ENCODE data around the gene H6PD.

The H6PD gene

DNA sequence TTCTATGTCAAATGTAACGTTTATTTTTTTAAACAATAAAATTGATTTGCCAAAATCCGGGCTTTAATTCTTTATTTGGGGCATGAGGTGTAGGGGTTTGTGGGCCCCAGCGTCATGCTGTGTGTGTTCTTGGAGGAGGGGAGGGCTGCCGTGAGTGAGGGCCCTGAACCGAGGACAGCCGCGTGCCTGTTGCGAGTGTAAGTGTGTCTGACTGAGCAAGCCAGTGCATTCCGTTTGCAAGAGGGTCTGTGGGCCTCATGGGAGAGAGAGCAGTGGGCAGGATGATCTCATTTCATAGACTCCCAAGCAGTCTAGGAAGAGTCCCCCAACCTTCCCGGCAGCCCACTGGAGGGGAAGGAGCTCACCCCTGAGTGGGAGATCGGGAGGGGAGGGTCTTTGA, 36.7 kb downstream of the H6PD start:
- TF ChIP-seq, protein P1, sequence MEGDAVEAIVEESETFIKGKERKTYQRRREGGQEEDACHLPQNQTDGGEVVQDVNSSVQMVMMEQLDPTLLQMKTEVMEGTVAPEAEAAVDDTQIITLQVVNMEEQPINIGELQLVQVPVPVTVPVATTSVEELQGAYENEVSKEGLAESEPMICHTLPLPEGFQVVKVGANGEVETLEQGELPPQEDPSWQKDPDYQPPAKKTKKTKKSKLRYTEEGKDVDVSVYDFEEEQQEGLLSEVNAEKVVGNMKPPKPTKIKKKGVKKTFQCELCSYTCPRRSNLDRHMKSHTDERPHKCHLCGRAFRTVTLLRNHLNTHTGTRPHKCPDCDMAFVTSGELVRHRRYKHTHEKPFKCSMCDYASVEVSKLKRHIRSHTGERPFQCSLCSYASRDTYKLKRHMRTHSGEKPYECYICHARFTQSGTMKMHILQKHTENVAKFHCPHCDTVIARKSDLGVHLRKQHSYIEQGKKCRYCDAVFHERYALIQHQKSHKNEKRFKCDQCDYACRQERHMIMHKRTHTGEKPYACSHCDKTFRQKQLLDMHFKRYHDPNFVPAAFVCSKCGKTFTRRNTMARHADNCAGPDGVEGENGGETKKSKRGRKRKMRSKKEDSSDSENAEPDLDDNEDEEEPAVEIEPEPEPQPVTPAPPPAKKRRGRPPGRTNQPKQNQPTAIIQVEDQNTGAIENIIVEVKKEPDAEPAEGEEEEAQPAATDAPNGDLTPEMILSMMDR (IDR thresholded peaks at IDR 0.05): no peak

DNA sequence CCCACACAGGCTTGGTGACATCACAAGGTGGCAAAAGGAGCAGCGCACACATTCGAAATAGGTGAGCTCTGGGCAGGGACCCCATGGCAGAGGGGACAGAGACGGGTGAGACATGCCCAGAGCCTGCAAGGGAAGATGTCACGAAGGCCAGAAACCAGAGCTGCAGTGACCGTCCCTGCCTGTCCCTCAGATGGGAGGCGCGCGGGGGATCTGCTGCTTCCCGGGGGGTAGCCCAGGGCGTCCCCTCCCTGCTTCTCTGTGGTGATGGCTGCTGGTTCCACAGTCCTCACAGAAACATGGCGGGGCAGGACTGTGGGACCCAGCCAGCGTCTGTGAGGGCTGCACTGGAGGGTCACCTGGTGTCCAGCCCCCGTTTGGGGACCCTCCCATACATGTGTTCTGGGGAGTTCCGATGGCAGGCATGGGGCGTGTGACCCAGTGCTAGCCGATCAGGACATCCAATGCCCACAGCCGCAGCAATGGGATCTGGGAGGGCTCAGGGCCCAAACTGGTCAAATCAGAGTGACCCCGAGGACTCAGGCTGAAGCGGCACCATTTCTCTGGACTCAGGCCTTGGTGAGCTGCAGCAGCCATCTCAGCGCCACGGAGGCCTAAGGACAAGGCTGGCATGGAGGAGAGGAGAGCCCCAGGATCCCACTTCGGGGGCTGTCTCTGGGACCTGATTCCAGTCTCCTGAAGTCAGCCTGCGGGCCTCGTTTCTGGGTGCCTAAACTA, 37.5 kb downstream of the H6PD start:
- TF ChIP-seq, protein P1 (IDR thresholded peaks at IDR 0.05): no peak

DNA sequence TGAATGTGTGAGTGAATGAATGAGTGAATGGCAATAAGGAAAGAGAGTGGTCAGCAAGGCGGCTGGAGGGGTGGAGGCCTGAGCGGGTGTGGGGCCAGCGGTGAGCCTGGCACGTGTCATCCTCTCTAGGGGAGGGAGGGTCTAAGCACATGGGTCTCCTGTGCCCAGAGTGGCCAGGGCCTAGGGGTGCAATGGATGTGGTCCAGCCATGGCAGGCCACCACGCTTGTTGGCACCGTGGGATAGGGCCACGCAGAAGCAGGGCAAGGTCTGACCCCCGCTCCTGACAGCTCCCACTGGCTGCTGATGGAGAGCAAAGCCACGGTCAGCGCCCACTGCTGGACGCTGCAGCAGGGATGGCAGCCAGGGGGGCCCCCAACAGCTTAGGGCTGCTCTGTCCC, 38.6 kb downstream of the H6PD start:
- TF ChIP-seq, protein P1 (IDR thresholded peaks at IDR 0.05): no peak

DNA sequence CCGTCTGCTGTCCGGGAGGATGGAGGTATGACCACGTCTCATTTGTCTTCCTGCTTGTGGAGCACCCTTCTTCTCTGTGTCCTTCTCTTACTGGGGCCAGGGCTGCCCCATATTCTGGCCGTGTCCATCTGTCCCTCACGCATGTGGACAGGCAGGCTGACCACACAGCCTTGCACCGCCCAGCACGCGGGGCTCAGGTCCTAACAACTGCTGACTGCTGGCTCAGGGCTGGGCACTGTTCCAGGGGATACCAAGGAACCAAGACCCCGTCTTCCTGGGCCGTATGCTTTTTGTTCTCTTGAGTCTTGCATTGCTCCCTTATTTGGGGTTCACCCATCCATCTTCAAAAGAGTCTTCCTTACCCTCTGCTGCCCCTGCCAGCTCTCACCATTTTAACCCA, 40.6 kb downstream of the H6PD start:
- TF ChIP-seq, protein P1 (IDR thresholded peaks at IDR 0.05): no peak

DNA sequence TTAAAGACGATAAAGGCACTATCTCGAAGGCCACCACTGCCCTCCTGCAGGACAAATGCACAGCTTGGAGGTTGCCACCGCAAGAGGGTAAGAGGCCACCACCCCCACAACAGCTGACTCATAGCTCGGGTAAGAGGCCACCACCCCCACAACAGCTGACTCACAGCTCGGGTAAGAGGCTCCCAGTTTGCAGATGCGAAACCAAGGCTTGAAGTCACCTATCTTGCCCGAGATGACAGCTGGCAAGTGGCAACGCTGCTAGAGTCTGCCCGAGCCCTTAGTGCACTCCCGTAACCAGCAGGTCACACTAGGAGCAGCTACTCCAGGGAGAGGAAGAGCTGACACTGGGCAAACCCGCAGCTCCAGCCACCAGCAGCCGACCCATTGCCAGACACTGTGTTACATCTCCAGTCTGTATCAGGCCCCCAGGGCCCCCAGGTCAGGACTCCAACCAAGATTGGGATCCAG, 41.0 kb downstream of the H6PD start:
- TF ChIP-seq, protein P1 (IDR thresholded peaks at IDR 0.05): no peak

DNA sequence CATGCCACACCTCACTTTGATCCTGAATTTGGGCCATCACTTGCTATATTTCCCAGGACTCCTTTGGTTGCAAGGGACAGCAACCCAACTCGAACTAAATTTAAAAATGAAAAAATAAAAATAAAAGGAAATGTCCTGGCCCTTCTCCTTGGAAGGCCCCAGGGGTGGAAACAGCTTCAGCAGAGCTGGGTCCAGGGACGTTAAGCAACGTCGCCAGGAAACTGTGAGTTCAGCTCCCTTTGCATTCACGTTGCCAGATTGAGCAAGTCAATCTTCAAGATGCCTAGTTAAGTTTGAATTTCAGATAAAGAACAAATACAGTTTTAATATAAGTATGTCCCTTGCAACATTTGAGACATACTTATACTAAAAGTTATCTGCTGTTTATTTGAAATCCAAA, 43.5 kb downstream of the H6PD start:
- TF ChIP-seq, protein P1 (IDR thresholded peaks at IDR 0.05): no peak

DNA sequence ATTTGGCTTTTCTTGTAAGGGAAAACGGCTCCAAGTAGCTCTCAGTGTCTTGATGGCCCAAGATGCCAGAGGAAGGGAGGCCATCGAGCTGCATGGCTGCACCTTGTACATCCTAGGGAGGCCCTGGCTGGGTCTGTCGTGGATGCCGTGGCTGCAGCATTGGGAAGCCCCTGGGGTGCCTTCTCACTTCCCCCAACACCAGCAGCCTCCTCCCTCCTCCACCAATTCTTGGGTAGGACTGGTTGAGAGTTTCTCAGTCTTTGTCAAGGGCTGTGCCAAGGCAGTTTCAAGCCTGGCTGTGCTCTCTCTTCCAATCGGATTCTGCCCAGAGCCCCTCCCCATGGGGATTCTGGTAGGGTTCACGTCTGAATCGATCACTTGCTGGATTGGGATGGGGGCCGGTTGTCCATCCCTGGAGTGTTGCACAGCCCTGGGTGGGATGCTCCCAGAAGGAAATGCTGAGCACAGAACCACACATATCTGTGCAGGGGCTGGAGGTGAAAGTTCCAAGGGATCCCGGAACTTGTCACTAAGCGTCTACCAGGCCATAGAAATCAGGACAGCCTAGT, 44.1 kb downstream of the H6PD start:
- TF ChIP-seq, protein P1 (IDR thresholded peaks at IDR 0.05): no peak
